ENCODE measurements around the gene PRMT7. TPM values are rescaled to one million over a fixed set of nuclear protein-coding genes. Genes with fewer than 3 reads are reported as not detected.

Gene PRMT7
- polyA plus RNA-seq, 1 donor = 48.7 TPM

DNA sequence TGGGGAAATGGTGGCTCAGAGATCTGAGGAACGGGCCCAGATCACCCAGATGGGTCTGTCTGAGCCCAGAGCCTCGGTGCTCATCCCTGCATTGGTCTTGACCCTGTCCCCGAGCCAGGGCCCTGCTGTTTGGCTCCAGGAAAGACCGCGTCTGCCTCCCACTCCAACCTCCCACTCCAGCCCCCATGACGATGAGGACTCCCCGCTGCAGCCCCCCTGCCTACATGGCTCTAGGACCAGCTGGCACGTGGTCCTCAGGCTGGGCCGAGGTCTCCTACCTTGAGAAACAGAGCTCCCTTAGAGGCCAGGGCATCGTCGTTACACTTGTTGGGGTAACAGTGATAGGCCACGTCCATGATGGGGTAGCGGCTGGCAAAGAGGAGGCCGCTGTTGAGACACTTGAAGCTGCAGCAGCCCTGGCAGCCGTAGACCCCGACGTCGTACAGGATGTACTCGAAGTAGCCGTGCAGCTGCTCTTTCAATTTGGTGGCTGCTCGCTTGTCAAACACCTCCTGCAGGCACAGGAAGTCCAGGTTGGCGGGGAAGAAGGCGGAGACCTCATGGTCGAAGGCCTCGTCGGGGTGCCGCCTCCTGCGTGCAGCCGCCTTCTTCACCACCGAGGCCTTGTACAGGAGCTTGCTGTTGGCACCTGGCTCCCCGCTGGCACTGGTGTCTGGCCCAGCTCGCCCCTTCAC, 59.9 kb downstream of the PRMT7 start:
- no CpG with 5 or more reads among the region's 32 CpGs for WGBS (ENCODE audit: insufficient coverage, low lambda C conversion rate)
- Histone ChIP-seq H3K9me3 (ENCODE audit: control insufficient read depth, low read depth, low read length) (peaks cover 4% of the 10 kb centered on the region), H3K36me3 (ENCODE audit: control insufficient read depth, insufficient read depth, low read length) (peaks cover 38% of the 10 kb centered on the region), H3K4me1 (ENCODE audit: control insufficient read depth, insufficient read depth, low read length) (peaks cover 13% of the 10 kb centered on the region), H3K27ac (ENCODE audit: low read length) (no peak overlapping the region), H3K27me3 (ENCODE audit: control insufficient read depth, insufficient read depth, low read length) (no peaks in the 10 kb centered on the region), H3K4me3 (ENCODE audit: low read length) (no peak overlapping the region)
- DNase-seq = no peak

DNA sequence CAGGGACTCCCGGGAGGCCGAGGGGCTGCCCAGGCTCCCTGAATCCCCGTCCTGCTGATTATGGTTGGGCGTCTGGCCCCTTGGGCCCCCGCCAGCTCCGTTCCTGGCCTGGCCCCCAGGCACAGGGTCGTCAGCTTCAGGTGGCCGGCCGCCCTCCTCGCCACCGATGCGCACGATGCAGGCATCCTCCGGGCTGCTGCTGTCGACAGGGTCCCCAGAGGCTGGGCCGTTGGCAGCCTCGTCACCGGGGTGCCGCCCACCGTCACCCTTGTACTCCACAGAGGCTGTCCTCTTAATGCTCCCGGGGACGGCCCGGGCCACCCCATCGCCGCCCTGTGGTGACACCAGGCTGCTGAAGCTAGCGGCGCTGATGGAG, 60.4 kb downstream of the PRMT7 start:
- Histone ChIP-seq H3K27me3 (ENCODE audit: control insufficient read depth, insufficient read depth, low read length) (no peaks in the 10 kb centered on the region), H3K36me3 (ENCODE audit: control insufficient read depth, insufficient read depth, low read length) (peaks cover 35% of the 10 kb centered on the region), H3K27ac (ENCODE audit: low read length) (no peak overlapping the region), H3K9me3 (ENCODE audit: control insufficient read depth, low read depth, low read length) (peaks cover 4% of the 10 kb centered on the region), H3K4me3 (ENCODE audit: low read length) (no peak overlapping the region), H3K4me1 (ENCODE audit: control insufficient read depth, insufficient read depth, low read length) (peaks cover 13% of the 10 kb centered on the region)
- no CpG with 5 or more reads among the region's 27 CpGs for WGBS (ENCODE audit: insufficient coverage, low lambda C conversion rate)
- DNase-seq = no peak

DNA sequence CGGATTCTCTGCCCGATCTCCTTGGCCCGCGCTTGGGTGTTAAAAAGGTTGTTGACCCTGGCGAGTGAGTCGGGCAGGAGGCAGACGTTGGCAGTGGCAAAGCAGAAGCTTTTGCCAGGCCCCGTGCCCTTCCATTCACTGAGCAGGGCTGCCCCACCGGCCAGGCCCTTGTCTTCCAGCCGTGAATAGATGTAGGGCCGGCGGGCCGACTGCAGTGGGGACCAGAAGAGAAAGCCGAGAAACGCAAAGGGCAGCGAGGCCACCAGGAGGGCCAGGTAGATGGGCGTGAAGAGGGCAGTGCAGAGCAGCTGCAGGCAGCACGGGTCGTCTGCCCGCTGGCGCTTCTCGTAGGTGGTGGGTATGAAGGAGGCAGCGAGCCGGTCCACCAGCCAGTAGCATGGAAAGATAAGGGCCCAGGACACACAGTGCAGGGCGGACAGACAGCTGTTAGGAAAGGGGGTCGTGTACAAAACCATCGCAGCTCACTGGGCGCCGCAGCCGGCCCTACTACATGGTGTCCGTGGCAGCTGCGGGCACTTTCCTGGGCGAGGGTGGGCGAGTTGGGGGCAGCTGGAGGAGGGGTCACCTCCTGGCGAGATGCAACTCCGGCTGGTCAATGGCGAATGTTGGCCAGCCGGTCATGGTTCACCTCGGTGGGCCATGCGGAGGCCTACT, 61.0 kb downstream of the PRMT7 start:
- H3K36me3 ChIP-seq (ENCODE audit: control insufficient read depth, insufficient read depth, low read length) = peaks cover 35% of the 10 kb centered on the region
- H3K9me3 ChIP-seq (ENCODE audit: control insufficient read depth, low read depth, low read length) = peaks cover 4% of the 10 kb centered on the region
- WGBS (ENCODE audit: insufficient coverage, low lambda C conversion rate) = no CpG with 5 or more reads among the region's 40 CpGs
- no peak for DNase-seq
- no peak overlapping the region for H3K4me3 ChIP-seq (ENCODE audit: low read length)
- H3K27ac ChIP-seq (ENCODE audit: low read length) = no peak overlapping the region
- H3K27me3 ChIP-seq (ENCODE audit: control insufficient read depth, insufficient read depth, low read length) = no peaks in the 10 kb centered on the region
- H3K4me1 ChIP-seq (ENCODE audit: control insufficient read depth, insufficient read depth, low read length) = peaks cover 13% of the 10 kb centered on the region

DNA sequence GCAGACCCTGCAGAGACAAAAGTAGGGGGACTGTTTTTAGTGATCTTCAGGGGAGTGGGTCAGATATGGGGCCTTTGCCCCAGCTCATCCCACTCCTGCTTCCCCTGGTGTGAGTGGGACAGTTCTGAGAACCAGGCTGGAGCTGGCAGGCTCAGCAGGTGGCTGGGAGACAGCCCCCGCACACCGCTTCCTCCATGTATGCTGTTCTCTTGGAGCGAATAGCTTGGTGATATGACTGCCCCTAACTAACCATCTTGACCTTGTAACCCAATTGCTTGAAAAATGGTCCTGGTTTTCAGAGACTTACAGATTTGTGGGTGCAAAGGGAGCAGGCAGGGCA, 61.5 kb downstream of the PRMT7 start:
- no peak for DNase-seq

DNA sequence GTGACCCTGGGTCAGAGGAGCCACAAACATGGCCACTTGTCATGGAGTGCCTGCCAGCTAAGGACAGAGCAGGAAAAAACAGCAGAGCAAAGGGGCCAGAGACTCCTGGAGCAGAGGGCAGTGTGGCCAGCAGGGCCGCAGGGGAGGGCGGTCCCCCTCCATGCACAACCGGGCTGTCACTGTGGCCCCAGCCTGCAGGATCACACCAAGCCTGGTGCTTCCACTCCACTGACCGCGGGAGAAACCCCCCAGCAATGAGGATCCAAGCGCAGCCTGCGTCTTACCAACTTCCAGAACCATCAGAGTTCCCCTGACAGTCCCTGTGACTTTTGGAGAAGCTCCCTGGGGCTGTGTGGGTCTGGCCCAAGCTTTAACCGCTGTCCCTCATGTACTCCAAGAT, 62.0 kb downstream of the PRMT7 start:
- WGBS (ENCODE audit: insufficient coverage, low lambda C conversion rate) = no CpG with 5 or more reads among the region's 8 CpGs

More for the DNA sequence above, 61.5 kb downstream of the PRMT7 start:
- H3K4me1 ChIP-seq (ENCODE audit: control insufficient read depth, insufficient read depth, low read length) = peaks cover 13% of the 10 kb centered on the region
- no CpG with 5 or more reads among the region's 3 CpGs for WGBS (ENCODE audit: insufficient coverage, low lambda C conversion rate)
- no peak overlapping the region for H3K27ac ChIP-seq (ENCODE audit: low read length)
- H3K4me3 ChIP-seq (ENCODE audit: low read length) = no peak overlapping the region
- H3K36me3 ChIP-seq (ENCODE audit: control insufficient read depth, insufficient read depth, low read length) = peaks cover 33% of the 10 kb centered on the region
- peaks cover 4% of the 10 kb centered on the region for H3K9me3 ChIP-seq (ENCODE audit: control insufficient read depth, low read depth, low read length)
- no peaks in the 10 kb centered on the region for H3K27me3 ChIP-seq (ENCODE audit: control insufficient read depth, insufficient read depth, low read length)

DNA sequence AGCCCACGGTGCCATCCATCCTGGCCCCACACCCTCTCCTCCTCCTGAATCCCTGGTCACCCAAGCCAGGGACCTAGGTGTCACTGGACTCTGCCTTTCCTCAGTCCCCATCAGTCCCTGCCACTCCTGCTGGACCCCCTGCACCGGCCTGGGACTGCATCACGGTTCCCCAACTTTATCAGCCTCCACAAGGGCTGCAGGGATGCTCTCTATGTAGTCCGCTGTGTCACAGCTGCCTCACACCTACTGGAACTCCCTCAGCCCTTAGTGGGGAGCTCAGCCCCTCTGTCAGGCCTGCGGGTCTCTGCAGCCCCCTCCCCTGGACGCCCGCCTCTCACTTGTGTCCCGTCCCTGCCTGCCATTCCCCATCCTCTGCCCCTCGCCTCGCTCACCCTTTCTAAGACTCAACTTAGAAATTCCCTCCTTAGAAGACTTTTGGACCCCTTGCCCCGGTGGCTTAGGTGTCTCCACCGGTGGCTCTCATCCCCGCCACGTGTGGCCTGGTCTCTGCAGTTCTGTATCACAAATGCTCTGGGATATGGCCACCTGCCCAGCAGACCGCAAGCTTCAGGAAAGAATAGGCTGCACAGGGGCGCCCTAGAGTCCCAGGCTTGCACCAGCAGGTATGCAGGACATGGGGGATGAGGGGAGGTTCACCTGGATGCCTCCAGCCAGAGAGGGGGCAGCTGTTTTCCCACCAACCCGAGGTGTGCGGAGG, 62.9 kb downstream of the PRMT7 start:
- DNase-seq = no peak
- peaks cover 16% of the 10 kb centered on the region for H3K4me1 ChIP-seq (ENCODE audit: control insufficient read depth, insufficient read depth, low read length)
- peaks cover 4% of the 10 kb centered on the region for H3K9me3 ChIP-seq (ENCODE audit: control insufficient read depth, low read depth, low read length)
- no peak overlapping the region for H3K4me3 ChIP-seq (ENCODE audit: low read length)
- no CpG with 5 or more reads among the region's 18 CpGs for WGBS (ENCODE audit: insufficient coverage, low lambda C conversion rate)
- H3K27ac ChIP-seq (ENCODE audit: low read length) = no peak overlapping the region
- peaks cover 25% of the 10 kb centered on the region for H3K36me3 ChIP-seq (ENCODE audit: control insufficient read depth, insufficient read depth, low read length)
- no peaks in the 10 kb centered on the region for H3K27me3 ChIP-seq (ENCODE audit: control insufficient read depth, insufficient read depth, low read length)

More for the DNA sequence above, 62.0 kb downstream of the PRMT7 start:
- peaks cover 28% of the 10 kb centered on the region for H3K36me3 ChIP-seq (ENCODE audit: control insufficient read depth, insufficient read depth, low read length)
- peaks cover 4% of the 10 kb centered on the region for H3K9me3 ChIP-seq (ENCODE audit: control insufficient read depth, low read depth, low read length)
- H3K27me3 ChIP-seq (ENCODE audit: control insufficient read depth, insufficient read depth, low read length) = no peaks in the 10 kb centered on the region
- no peak for DNase-seq
- H3K4me3 ChIP-seq (ENCODE audit: low read length) = no peak overlapping the region
- H3K4me1 ChIP-seq (ENCODE audit: control insufficient read depth, insufficient read depth, low read length) = peaks cover 15% of the 10 kb centered on the region
- no peak overlapping the region for H3K27ac ChIP-seq (ENCODE audit: low read length)

DNA sequence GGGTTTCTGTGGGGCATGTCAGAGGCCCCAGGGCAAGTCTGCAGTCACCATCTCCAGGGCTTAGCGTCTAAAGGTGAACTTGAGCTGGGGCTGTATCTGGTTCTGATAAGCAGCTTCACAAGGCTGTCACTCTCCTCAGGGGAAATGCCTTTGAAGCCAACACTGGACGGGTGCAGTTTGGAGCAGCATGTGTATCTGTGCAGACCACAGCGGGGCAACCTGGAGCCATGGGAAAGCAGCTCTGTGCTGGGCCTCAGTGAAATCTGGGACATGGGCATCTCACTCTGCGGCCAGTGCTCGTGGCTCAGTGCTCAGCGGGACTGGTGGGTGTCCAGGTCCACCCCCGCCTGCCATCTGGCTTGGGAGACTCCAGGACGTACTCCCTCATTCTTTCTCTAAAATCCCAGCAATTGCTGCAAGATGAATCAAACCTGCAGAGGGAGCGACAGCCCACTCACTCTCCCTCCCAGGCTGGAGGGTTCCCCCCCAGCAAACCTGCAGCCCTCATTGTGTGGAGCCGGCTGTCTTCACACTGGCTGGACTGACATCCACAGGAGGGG, 63.5 kb downstream of the PRMT7 start:
- WGBS (ENCODE audit: insufficient coverage, low lambda C conversion rate) = no CpG with 5 or more reads among the region's 10 CpGs

DNA sequence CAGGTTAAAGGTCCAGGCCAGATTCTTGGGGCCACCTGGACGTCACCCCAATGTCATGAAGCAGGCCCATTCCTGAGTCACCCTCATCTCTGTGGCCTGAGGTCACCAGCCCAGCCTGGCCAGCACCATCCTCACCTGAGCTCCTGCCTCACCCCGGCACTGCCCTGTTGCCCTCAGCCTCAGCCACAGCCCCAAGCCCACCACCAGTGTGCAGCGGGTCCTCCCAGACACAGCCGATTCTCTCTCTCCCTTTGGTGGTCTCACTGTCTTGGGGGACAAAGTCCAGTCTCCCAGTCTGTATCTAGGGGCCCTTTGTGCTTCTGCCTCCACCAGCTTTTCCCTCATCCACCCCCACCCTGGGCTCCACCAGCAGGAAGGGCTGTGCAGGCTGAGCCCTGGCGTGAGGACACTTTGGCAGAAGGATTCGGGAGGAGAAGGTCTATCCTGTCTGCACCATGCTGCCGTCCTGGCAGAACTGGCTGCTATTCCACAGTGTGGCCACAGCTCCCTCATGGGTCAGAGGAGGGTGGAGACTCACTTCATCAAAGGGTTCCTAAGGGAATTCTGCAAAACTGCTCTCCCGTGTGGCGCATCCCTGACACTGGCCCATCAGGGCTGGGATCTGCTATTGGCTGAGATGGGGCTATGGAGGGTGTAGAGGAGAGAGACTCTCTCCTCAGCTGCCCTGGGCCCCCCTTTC, 64.3 kb downstream of the PRMT7 start:
- WGBS (ENCODE audit: insufficient coverage, low lambda C conversion rate) = no CpG with 5 or more reads among the region's 9 CpGs
- H3K27me3 ChIP-seq (ENCODE audit: control insufficient read depth, insufficient read depth, low read length) = no peaks in the 10 kb centered on the region

More for the DNA sequence above, 63.5 kb downstream of the PRMT7 start:
- Histone ChIP-seq H3K36me3 (ENCODE audit: control insufficient read depth, insufficient read depth, low read length) (peaks cover 27% of the 10 kb centered on the region), H3K9me3 (ENCODE audit: control insufficient read depth, low read depth, low read length) (peaks cover 4% of the 10 kb centered on the region), H3K27me3 (ENCODE audit: control insufficient read depth, insufficient read depth, low read length) (no peaks in the 10 kb centered on the region), H3K27ac (ENCODE audit: low read length) (no peak overlapping the region), H3K4me3 (ENCODE audit: low read length) (no peak overlapping the region), H3K4me1 (ENCODE audit: control insufficient read depth, insufficient read depth, low read length) (peaks cover 20% of the 10 kb centered on the region)
- peak; percentile 42 to 72 for DNase-seq

DNA sequence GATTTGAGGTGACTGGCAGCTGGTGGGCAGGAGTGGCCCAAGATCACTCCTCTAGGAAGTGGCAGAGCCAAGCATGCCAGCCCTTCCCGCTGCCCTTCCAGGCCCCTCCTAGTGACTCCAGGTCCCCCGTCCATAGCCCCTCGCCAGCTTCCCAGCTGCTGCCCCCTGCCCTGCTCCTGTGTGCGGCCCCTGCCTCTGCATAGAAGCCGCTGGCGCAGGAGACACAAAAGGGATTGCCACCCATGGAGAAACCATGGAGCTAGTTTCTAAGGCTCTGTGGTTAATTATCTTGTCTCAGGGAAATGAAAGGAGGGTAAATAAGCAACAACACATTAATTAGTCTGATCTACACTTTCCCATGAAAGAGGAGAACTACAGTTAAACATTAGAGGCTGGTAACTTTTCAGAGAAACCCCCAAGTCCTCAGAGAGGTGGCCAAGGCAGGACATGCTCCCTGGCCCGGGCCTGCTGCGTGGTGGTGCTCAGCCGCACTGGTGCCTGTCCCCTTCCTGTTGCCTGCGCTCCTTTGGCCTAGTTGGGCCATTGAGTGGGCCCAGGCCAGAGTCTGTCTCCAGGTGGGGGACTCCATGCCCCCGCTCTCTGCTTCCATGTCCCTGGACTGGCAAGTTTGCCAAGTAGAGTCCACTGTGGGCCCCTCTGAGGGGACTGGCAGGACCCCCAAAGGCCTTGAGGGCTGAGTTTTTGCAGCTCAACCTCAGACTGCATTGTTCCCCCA, 65.2 kb downstream of the PRMT7 start:
- H3K4me1 ChIP-seq (ENCODE audit: control insufficient read depth, insufficient read depth, low read length) = peaks cover 20% of the 10 kb centered on the region
- peaks cover 4% of the 10 kb centered on the region for H3K9me3 ChIP-seq (ENCODE audit: control insufficient read depth, low read depth, low read length)
- no peaks in the 10 kb centered on the region for H3K27me3 ChIP-seq (ENCODE audit: control insufficient read depth, insufficient read depth, low read length)
- H3K4me3 ChIP-seq (ENCODE audit: low read length) = no peak overlapping the region
- WGBS (ENCODE audit: insufficient coverage, low lambda C conversion rate) = no CpG with 5 or more reads among the region's 11 CpGs
- DNase-seq = no peak
- no peak overlapping the region for H3K27ac ChIP-seq (ENCODE audit: low read length)
- peaks cover 32% of the 10 kb centered on the region for H3K36me3 ChIP-seq (ENCODE audit: control insufficient read depth, insufficient read depth, low read length)

More for the DNA sequence above, 64.3 kb downstream of the PRMT7 start:
- Histone ChIP-seq H3K4me1 (ENCODE audit: control insufficient read depth, insufficient read depth, low read length) (peaks cover 20% of the 10 kb centered on the region), H3K9me3 (ENCODE audit: control insufficient read depth, low read depth, low read length) (peaks cover 4% of the 10 kb centered on the region), H3K36me3 (ENCODE audit: control insufficient read depth, insufficient read depth, low read length) (peaks cover 27% of the 10 kb centered on the region), H3K27ac (ENCODE audit: low read length) (no peak overlapping the region), H3K4me3 (ENCODE audit: low read length) (no peak overlapping the region)
- no peak for DNase-seq

All from large intestine (tissue), 3 donors.